Neuronal stem cell (in vitro differentiated cells): ENCODE data around the gene EMC10.

ENCODE experiments used
- DNase-seq: peaks from one replicate; pipeline ENCODE4 v3.0.0-alpha.2; 2013; ENCODE audit warnings: low spot score
- H2AFZ ChIP-seq: one replicate; pipeline ENCODE4 v1.6.1; 2013; ENCODE audit warnings: mild to moderate bottlenecking, low read length, inconsistent platforms
- H2AK5ac ChIP-seq: 2 replicates; pipeline ENCODE4 v1.6.1; 2013; ENCODE audit warnings: low read depth, mild to moderate bottlenecking, inconsistent platforms, low read length, moderate library complexity, mixed read lengths
- H2BK120ac ChIP-seq: 2 replicates; pipeline ENCODE4 v1.6.1; 2013; ENCODE audit warnings: low read depth, mild to moderate bottlenecking, inconsistent platforms, low read length, moderate library complexity, mixed read lengths
- H2BK12ac ChIP-seq: one replicate; pipeline ENCODE4 v1.6.1; 2013; ENCODE audit warnings: low read length, inconsistent platforms
- H2BK15ac ChIP-seq: 2 replicates; pipeline ENCODE4 v1.6.1; 2013; ENCODE audit warnings: mild to moderate bottlenecking, low read length, inconsistent platforms, mixed read lengths
- H2BK5ac ChIP-seq: one replicate; pipeline ENCODE4 v1.6.1; 2013; ENCODE audit warnings: inconsistent platforms, mild to moderate bottlenecking, low read length, moderate library complexity
- H3K14ac ChIP-seq: one replicate; pipeline ENCODE4 v1.6.1; 2013; ENCODE audit warnings: low read length, inconsistent platforms
- H3K18ac ChIP-seq: 2 replicates; pipeline ENCODE4 v1.6.1; 2013; ENCODE audit warnings: low read length, inconsistent platforms
- H3K23ac ChIP-seq: 2 replicates; pipeline ENCODE4 v1.6.1; 2013; ENCODE audit warnings: low read depth, mild to moderate bottlenecking, mixed read lengths, low read length, inconsistent platforms; ENCODE audit not compliant: poor library complexity
- H3K27ac ChIP-seq: replicated peaks from 3 replicates; pipeline ENCODE4 v1.5.1; 2013; ENCODE audit warnings: low read length, inconsistent platforms
- H3K27me3 ChIP-seq, 3 experiments: 2 replicates each; pipeline ENCODE4 v1.6.1; 2013; ENCODE audit warnings: low read length in 3 of 3, mild to moderate bottlenecking in 2 of 3, inconsistent platforms in 1 of 3, low read depth in 1 of 3, mixed read lengths in 1 of 3, moderate library complexity in 1 of 3; ENCODE audit not compliant: control insufficient read depth in 3 of 3, insufficient read depth in 3 of 3
- H3K36me3 ChIP-seq, 2 donors: replicated peaks in 1 of 2; 2 replicates each; pipeline ENCODE4 v1.6.1; 2013; ENCODE audit warnings: low read length in 2 of 2; ENCODE audit not compliant: control insufficient read depth in 2 of 2, insufficient read depth in 2 of 2
- H3K4ac ChIP-seq: 2 replicates; pipeline ENCODE4 v1.6.1; 2013; ENCODE audit warnings: inconsistent platforms, mild to moderate bottlenecking, low read length, moderate library complexity
- H3K4me1 ChIP-seq, 2 donors: 1 replicate in 1 of 2; 2 replicates in 1 of 2; pipeline ENCODE4 v1.6.1; 2013; ENCODE audit warnings: low read length in 2 of 2, low read depth in 1 of 2; ENCODE audit not compliant: control insufficient read depth in 2 of 2, insufficient read depth in 1 of 2
- H3K4me2 ChIP-seq: one replicate; pipeline ENCODE4 v1.6.1; 2013; ENCODE audit warnings: mild to moderate bottlenecking, low read length, inconsistent platforms; ENCODE audit not compliant: insufficient read depth, poor library complexity, severe bottlenecking
- H3K4me3 ChIP-seq, 2 donors: 2 replicates each; pipeline ENCODE4 v1.5.1; 2013; ENCODE audit warnings: low read length in 2 of 2, mild to moderate bottlenecking in 2 of 2, inconsistent platforms in 1 of 2, moderate library complexity in 1 of 2
- H3K79me1 ChIP-seq: one replicate; pipeline ENCODE4 v1.6.1; 2013; ENCODE audit warnings: low read depth, mild to moderate bottlenecking, inconsistent platforms, low read length, moderate library complexity
- H3K9ac ChIP-seq: one replicate; pipeline ENCODE4 v1.6.1; 2013; ENCODE audit warnings: mild to moderate bottlenecking, low read depth, low read length, inconsistent platforms; ENCODE audit not compliant: poor library complexity
- H3K9me3 ChIP-seq, 2 donors: replicated peaks in 1 of 2; 2 replicates each; pipeline versions ENCODE3 to v1.6.1; 2013; ENCODE audit warnings: low read length in 2 of 2, mild to moderate bottlenecking in 2 of 2, inconsistent platforms in 1 of 2, low read depth in 1 of 2, mixed read lengths in 1 of 2, moderate library complexity in 1 of 2; ENCODE audit not compliant: control insufficient read depth in 2 of 2, insufficient read depth in 1 of 2
- H4K8ac ChIP-seq: one replicate; pipeline ENCODE4 v1.6.1; 2013; ENCODE audit warnings: low read depth, mild to moderate bottlenecking, inconsistent platforms, low read length, moderate library complexity
- H4K91ac ChIP-seq: one replicate; pipeline ENCODE4 v1.6.1; 2013; ENCODE audit warnings: low read length, low read depth, mild to moderate bottlenecking, inconsistent platforms; ENCODE audit not compliant: poor library complexity
- WGBS, 2 donors: extraction: QIAGEN DNeasy Blood & Tissue Kit; methylation state at CpG; one replicate each; pipeline ENCODE4 v1.1.7; 2013; ENCODE audit warnings: missing lambda C conversion rate in 2 of 2, mixed read lengths in 1 of 2; ENCODE audit not compliant: insufficient read length in 2 of 2, insufficient replicate concordance in 1 of 2; ENCODE audit errors: extremely low coverage in 2 of 2; 5-methylcytosine and 5-hydroxymethylcytosine counted together

The EMC10 gene

GRCh38 chr19:50517704-50518075 lies 41.4 kb downstream of the EMC10 start:
- H3K23ac ChIP-seq, result no peak overlapping the region
- no CpG with 5 or more reads among the region's 37 CpGs for WGBS, 2 donors
- peak overlapping the region; percentile 75 for H2BK5ac ChIP-seq
- H2BK120ac ChIP-seq, result no peak overlapping the region
- no peak overlapping the region for H2AK5ac ChIP-seq
- peak overlapping the region; percentile 92 for H4K8ac ChIP-seq
- no peaks in the 10 kb centered on the region for H3K27me3 ChIP-seq
- no peak overlapping the region for H3K4me3 ChIP-seq
- no peak overlapping the region for H3K4me2 ChIP-seq
- no peak overlapping the region for H2BK15ac ChIP-seq
- H3K36me3 ChIP-seq, result peaks cover 27 to 40% of the 10 kb centered on the region in 2 donors
- peak overlapping the region; percentile 22 for H2BK12ac ChIP-seq
- peak overlapping the region; percentile 50 for H3K9ac ChIP-seq
- H4K91ac ChIP-seq, result no peak overlapping the region
- H3K14ac ChIP-seq, result peak overlapping the region; percentile 56
- no peak for DNase-seq
- H3K4ac ChIP-seq, result no peak overlapping the region
- H3K4me1 ChIP-seq, result peaks cover 17 to 19% of the 10 kb centered on the region in 2 donors
- no peak overlapping the region for H3K18ac ChIP-seq
- peaks cover 0 to 9% of the 10 kb centered on the region in 2 donors for H3K9me3 ChIP-seq
- H2AFZ ChIP-seq, result no peak overlapping the region
- peaks cover 17% of the 10 kb centered on the region for H3K79me1 ChIP-seq
- no peak overlapping the region for H3K27ac ChIP-seq

DNA sequence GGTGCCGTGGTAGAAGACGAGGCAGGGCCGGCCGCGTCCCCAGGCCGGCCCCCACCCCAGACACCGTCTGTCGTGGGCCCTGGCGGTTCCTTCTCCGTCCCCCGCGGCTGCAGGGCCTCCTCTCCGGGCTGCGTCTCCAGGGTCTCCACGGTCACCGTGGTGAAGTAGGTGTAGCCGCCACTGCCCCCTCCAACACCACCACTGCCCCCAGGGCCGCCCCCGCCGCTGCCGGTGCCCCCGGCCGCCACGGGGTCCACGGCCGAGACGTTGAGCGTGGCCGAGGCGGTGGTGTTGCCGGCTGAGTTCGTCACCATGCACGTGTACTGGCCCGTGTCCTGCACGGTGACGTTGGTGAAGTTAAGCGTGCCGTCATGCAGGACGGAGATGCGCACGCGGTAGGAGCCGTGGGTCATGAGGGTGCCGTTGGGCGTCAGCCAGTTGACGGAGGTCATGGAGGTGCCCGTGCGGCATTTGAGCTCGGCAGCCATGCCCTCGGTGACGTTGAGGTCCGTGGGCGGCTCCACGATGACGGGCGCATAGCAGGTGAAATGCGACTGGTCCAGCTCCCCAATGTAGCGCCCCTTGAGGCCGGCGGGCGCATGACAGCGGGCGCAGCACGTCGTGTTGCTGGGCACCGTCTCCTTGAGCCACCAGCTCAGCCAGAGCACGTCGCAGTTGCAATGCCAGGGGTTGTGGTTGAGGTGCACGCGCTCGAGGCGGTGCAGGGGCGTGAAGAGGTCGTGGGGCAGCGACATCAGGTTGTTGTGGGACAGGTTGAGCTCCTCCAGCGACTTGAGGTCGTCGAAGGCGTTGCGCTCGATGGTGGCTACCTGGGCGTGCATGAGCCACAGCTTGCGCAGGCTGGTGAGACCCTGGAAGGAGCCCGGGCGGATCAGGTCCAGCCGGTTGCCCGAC lies 42.0 kb downstream of the EMC10 start:
- no CpG with 5 or more reads among the region's 87 CpGs for WGBS, 2 donors
- H3K9me3 ChIP-seq, result peaks cover 0 to 9% of the 10 kb centered on the region in 2 donors
- peak overlapping the region; percentile 44 for H3K23ac ChIP-seq
- peak overlapping the region; percentile 75 for H2BK5ac ChIP-seq
- no peak overlapping the region for H3K4ac ChIP-seq
- no peak overlapping the region for H2BK120ac ChIP-seq
- H3K79me1 ChIP-seq, result peaks cover 20% of the 10 kb centered on the region
- no peak overlapping the region for H3K27ac ChIP-seq
- DNase-seq, result no peak
- H3K4me2 ChIP-seq, result no peak overlapping the region
- H4K91ac ChIP-seq, result peak overlapping the region; percentile 22
- peak overlapping the region; percentile 8 for H3K14ac ChIP-seq
- no peak overlapping the region for H2AFZ ChIP-seq
- H3K4me1 ChIP-seq, result peaks cover 13 to 15% of the 10 kb centered on the region in 2 donors
- peak overlapping the region; percentile 89 for H4K8ac ChIP-seq
- peak overlapping the region in 1 of 2 donors; percentile 53 for H3K4me3 ChIP-seq
- no peaks in the 10 kb centered on the region for H3K27me3 ChIP-seq
- peaks cover 29 to 42% of the 10 kb centered on the region in 2 donors for H3K36me3 ChIP-seq
- H3K9ac ChIP-seq, result no peak overlapping the region
- no peak overlapping the region for H2BK15ac ChIP-seq
- H2AK5ac ChIP-seq, result no peak overlapping the region
- H2BK12ac ChIP-seq, result no peak overlapping the region
- H3K18ac ChIP-seq, result peak overlapping the region; percentile 52

DNA sequence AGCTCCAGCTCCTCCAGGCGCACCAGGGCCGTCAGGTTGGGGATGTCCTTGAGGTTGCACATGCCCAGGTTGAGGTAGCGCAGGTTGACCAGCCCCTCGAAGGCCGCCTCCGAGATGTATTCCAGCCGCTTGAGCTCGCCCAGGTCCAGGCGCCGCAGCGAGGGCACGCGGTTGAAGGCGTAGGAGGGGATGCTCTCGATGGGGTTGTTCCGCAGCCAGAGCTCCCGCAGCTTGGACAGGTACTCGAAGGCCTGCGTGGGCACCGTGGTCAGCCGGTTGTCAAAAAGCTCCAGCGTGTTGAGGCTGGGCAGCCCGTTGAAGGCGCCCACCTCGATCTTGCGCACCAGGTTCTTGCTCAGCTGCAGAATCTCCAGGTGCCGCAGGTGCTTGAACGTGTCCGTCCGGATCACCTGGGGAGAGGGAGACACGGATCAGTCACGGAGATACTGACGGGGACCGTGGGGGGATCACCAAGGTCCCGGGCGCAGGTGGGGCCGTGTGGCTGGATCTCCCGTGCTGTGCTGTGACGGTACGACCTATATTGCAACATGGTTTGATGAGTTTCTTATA lies 42.8 kb downstream of the EMC10 start:
- H2AFZ ChIP-seq, result no peak overlapping the region
- H3K4me1 ChIP-seq, result peaks cover 6 to 8% of the 10 kb centered on the region in 2 donors
- H3K9ac ChIP-seq, result no peak overlapping the region
- no peak overlapping the region for H3K14ac ChIP-seq
- DNase-seq, result no peak
- no peak overlapping the region for H2BK120ac ChIP-seq
- peaks cover 20% of the 10 kb centered on the region for H3K79me1 ChIP-seq
- H3K27me3 ChIP-seq, result no peaks in the 10 kb centered on the region
- peak overlapping the region; percentile 44 for H3K23ac ChIP-seq
- no peak overlapping the region for H3K27ac ChIP-seq
- no CpG with 5 or more reads among the region's 40 CpGs for WGBS, 2 donors
- H2BK12ac ChIP-seq, result no peak overlapping the region
- peak overlapping the region; percentile 75 for H2BK5ac ChIP-seq
- H3K9me3 ChIP-seq, result peaks cover 0 to 9% of the 10 kb centered on the region in 2 donors
- H3K18ac ChIP-seq, result peak overlapping the region; percentile 38
- no peak overlapping the region for H3K4ac ChIP-seq
- H2BK15ac ChIP-seq, result no peak overlapping the region
- no peak overlapping the region for H4K8ac ChIP-seq
- H3K4me3 ChIP-seq, result peak overlapping the region in 1 of 2 donors; percentile 10
- H4K91ac ChIP-seq, result no peak overlapping the region
- peaks cover 29 to 42% of the 10 kb centered on the region in 2 donors for H3K36me3 ChIP-seq
- no peak overlapping the region for H3K4me2 ChIP-seq
- no peak overlapping the region for H2AK5ac ChIP-seq

DNA sequence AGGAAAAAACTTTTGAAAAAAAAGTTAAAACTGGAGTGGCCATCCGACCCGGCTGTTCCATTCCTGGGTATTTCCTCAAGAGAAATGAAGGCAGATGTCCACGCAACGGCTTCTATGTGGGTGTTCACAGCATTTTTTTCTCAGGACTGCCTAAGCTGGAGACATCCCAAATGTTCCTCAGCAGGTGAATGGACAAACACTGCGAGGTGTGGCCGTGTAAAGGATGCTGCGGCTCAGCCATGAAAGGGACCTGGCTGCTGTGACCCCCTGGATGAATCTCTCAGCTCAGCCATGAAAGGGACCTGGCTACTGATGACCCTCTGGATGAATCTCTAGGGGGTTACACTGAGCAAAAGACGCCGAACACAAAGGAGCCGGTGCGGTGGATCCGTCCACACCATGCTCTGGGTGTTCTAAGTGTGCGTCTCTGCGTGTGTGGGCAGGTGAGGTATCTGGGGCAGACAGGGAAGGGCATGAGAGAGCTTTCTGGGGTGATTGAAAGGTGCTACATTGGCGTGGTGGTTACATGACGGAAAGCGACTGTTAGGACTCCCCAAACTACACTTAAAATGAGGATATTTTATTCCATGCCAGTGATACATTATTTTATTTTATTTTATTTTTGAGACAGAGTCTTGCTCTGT lies 44.6 kb downstream of the EMC10 start:
- Histone ChIP-seq H3K9ac (no peak overlapping the region), H3K79me1 (peaks cover 20% of the 10 kb centered on the region), H4K91ac (no peak overlapping the region), H2AK5ac (no peak overlapping the region), H2BK12ac (no peak overlapping the region), H3K36me3 (peaks cover 35 to 46% of the 10 kb centered on the region in 2 donors), H3K4me3 (no peak overlapping the region), H2BK15ac (no peak overlapping the region), H3K27me3 (no peaks in the 10 kb centered on the region), H3K4ac (no peak overlapping the region), H3K9me3 (peaks cover 0 to 9% of the 10 kb centered on the region in 2 donors), H2AFZ (no peak overlapping the region), H3K4me2 (no peak overlapping the region), H3K23ac (no peak overlapping the region), H4K8ac (no peak overlapping the region), H3K4me1 (no peaks in the 10 kb centered on the region), H3K27ac (no peak overlapping the region), H2BK120ac (no peak overlapping the region), H3K18ac (no peak overlapping the region), H2BK5ac (no peak overlapping the region), H3K14ac (no peak overlapping the region)
- no peak for DNase-seq
- WGBS, 2 donors, result no CpG with 5 or more reads among the region's 17 CpGs
